Stimulated activated CD8-positive, alpha-beta memory T cell treated with anti-CD3 and anti-CD28 coated beads, Interleukin-15, amount 100 ng/mL, for 4 hours (primary cell): Measurements from ENCODE around the gene FHOD3.
"Not testable (repeated sequence)": the region's sequence is repeated elsewhere in the genome, so short reads cannot be mapped to it uniquely, and the experiment has no call there.

ENCODE experiments used
- DNase-seq, 2 donors: peaks; one replicate each; pipeline ENCODE4 v3.0.0-alpha.2; 2020; ENCODE audit warnings: low read depth in 2 of 2

FHOD3 gene

DNA sequence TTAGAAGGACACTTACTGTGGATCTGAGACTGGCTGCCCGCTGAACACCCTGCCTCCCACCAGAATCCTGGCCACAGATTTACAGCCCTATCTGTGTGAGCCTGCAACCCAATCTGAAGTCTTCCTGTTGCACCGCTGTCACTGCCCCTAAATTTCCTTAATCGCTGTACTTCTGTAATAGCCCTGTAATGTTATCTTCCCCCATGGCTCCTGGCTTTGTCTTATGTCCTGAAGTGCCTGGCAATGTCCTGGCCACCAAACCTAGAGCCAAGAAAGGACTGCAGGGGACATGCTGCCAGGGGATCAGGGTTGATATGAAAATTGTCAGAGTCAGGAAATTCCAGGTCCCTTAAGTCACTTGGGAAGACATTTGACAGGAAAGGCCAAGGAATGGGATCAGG, 52.7 kb downstream of the FHOD3 start:
- no peak for DNase-seq

GRCh38 chr18:36350839-36351469, 53.4 kb downstream of the FHOD3 start:
- DNase-seq: no peak

DNA sequence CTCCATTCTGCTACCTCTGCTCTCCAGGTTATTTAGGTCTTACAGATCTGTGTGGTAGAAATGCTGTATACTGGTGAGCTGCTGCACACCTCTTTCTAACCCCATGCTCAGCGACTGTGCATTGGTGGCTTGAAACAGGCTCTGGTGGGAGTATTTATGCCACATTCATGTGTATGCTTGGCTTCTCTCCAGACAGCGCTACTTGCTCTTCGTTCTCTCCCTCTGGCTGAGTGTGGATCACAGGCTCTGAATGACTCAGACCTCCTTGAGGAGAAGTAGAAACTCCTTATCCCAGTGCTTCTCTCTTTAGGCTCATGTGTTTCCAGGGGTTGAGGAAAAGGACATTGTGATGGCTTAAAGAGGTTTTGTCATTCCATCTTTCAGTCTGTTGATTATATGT, 54.9 kb downstream of the FHOD3 start:
- no peak for DNase-seq

DNA sequence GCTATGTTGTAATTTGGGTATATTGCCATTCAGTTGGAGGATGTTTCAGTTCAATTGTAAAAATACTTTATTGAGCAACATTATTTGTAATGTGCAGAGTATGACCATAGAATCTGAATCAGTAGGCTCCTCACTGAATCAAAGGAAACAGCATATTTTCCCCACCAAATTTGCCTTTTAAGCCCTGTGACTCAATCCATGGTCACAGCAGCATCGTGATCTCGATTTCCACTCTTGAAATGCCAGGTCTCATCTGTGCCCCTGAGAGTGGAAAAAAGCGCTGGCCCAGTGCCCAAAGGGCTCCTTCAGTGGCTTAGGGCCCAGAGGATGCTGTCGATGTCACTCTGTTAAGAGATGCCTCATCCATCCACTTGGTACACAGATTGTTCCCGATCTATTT, 57.5 kb downstream of the FHOD3 start:
- DNase-seq: no peak

DNA sequence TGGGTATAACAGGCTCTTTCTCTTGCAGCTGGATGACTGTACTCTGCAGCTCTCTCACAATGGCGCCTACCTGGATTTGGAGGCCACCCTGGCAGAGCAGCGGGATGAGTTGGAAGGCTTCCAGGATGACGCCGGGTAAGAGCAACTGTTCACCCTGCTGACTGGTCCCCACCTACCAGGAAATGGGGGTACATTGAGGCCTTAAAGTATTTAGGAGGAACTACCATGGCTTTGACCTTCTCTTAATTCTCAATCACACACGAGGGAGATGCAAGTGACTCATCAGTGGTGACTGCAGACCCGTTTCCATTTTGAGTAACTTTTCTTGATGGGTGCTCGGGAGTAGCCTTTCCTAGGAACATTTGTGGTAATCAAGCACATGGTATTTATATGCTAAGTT, 58.0 kb downstream of the FHOD3 start:
- DNase-seq: no peak

DNA sequence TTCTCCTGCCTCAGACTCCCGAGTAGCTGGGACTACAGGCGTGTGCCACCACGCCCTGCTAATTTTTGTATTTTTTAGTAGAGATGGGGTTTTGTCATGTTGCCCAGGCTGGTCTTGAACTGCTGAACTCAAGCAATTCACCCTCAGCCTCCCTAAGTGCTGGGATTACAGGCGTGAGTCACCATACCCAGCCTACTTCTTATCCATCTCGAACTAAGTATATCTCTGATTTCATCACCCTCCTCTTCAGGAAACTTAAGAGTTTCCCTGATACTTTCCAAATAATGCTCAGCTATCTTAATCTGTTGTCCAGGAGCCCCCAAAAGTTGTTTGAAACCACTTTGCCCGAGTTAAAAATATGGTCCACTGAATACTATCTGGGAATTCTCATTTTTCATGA, 59.2 kb downstream of the FHOD3 start:
- DNase-seq: not testable (repeated sequence)

GRCh38 chr18:36358141-36358540, 60.6 kb downstream of the FHOD3 start:
- DNase-seq: no peak

- no peak for DNase-seq
Observed at GRCh38 chr18:36360256-36360909, 62.9 kb downstream of the FHOD3 start.

GRCh38 chr18:36364911-36365624, 67.6 kb downstream of the FHOD3 start:
- no peak for DNase-seq

DNA sequence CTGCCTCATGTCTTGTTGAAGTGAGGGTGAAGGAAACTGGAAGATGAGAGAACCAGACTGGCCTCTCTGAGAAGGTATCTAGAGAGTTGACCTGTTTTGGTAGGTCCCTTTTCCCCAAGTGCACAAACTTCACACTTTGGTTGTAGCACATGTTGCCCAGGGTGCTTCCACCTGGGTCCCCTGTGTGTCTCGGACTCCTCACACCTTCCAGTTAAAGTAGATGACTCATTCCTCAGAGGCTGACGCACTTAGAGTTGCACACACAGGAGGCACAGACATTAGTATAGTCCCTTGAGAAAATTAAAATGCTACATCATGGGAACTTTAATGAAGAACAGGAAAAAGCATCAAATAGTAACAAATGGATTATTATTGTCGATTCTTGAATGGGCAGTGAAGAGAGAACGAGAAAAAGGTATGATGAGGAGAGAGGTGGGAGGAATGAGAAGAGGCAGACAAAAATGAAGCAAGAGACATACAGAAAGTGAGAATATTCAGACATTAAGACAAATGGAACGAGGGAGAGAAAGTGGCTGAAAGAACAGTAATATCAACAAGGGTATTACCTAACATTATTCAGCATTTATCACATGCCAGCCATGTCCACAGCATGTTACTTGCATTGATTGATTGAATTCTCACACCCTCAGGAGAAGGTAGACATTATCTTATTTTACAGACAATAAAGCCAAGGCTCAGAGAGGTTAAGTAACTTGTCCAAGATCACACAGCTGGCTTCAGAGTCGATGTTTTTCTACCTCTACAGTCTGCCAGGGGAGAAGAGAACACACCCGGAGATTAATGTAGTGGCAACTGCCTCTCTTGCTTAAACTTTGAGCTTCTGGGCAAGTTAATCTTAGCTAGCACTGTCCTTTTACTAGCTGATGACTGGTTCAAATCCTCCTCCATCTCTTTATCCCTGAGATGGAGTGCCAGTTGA, 68.6 kb downstream of the FHOD3 start:
- no peak for DNase-seq

DNA sequence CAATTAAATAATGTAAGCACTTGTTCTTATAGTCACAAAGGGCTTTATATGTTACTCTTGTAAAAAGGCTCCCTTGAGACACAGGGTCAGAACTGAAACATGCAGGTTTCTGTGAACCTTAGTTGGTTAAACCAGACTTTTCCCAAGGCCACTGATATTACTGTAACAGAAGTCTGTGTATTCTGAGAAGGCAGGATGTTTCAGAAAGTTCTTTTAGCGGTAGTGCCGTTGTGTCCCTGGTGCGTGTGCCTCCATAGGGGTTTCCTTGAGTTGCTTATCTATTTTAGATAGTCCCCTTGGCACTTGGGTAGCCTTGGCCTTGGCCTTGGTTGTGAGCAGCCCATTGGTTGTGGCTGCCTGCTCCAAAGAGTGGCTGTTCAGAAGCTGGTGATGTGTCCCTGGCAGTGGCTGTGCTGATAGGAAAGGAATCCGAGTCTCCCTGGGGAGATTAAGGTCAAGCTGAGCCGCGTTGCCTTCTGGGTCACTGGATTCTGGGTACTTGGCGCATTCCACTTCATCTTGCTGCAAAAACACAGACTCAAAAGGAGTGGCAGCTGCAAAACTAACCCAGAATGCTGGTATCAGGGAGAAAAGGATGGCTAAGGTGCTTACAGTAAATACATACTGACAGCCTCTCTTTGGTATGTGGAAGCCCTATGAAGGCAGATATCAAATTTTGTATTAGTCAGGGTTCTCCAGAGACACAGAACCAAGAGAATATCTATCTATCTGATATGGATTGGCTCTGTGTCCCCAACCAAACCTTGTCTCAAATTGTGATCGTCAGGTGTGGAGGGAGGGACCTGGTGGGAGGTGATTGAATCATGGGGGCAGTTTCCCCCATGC, 69.7 kb downstream of the FHOD3 start:
- DNase-seq: no peak

GRCh38 chr18:36368889-36369288, 71.4 kb downstream of the FHOD3 start:
- DNase-seq: no peak

- DNase-seq: no peak
Observed at GRCh38 chr18:36372903-36373311, 75.4 kb downstream of the FHOD3 start.

- DNase-seq: no peak
Observed at GRCh38 chr18:36374262-36374661, 76.7 kb downstream of the FHOD3 start.

DNA sequence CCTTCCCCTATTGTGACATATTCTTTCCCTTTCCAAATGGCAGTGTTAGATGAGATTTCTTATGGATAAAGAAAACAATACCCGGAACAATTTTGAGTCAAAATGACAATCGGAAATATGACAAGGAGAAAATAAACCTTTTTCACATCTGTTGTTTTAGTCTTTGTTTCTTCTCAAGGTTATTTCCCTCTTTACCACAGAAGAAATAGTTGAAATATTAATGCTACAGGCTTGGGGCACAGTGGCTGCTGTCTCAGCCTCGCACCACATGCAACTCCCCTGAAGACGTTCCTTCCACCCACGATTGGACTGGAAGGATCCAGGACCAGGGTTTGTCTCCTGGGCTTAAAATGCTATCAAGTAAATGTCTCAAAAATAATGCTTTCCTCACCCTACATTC, 77.6 kb downstream of the FHOD3 start:
- no peak for DNase-seq

- DNase-seq: no peak
Observed at GRCh38 chr18:36376361-36376760, 78.8 kb downstream of the FHOD3 start.

GRCh38 chr18:36377626-36378025, 80.1 kb downstream of the FHOD3 start:
- no peak for DNase-seq

- no peak for DNase-seq
Observed at GRCh38 chr18:36378205-36378604, 80.7 kb downstream of the FHOD3 start.

DNA sequence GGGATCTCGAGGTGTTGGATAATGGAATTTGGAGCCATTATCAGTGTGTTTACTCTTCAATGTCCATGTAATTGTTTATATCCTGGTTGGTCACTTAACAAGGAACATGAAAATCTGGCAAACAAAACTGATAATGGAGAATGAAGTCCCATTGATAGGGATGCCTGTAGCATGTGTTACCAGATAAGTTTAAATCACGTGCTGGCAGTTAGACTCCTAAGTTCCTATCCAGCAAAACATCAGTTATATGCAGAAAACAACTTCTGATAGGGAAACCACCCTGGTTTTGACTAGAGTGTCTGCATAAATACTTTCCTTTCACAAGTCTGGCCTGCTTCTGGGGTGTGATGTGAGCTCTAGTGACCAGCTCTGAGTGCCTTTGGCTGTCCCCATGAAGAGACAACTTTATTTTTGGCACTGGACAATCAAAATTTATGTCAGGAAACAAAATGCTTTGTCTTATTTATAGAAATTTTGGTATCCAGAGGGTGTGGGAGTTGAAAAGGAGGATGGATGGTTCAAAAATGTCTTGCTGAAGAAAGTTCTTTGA, 82.0 kb downstream of the FHOD3 start:
- DNase-seq: no peak

DNA sequence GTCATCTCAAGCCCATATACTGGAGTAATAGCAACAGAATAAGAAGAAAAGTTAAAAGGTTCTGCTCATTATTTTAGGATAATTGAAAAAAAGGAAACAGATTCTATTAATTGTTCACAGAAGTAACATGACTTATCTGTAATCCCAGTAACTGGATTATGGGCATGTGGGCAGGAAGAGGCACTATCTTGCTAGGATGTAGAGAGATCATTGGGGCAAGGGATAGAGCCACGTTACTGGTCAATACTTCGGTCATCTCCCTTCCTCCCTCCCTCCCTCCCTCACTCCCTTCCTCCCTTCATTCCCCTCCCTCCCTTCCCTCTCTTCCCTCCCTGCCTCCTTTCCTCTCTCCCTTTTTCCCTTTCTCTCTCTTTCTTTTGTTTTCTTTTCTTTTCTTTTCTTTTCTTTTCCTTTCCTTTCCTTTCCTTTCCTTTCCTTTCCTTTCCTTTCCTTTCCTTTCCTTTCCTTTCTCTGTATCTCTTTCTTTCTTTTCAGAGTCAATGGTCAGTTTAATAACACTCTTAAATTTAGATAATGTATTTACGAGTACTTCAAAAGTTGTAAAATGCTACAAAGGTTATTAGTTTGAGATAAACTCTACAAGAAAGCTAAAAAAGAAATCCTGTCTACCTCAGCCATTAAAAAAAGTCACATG, 82.8 kb downstream of the FHOD3 start:
- no peak for DNase-seq
